Measurements from ENCODE around the gene CABLES2. TPM values are rescaled to one million over a fixed set of nuclear protein-coding genes. Genes with fewer than 3 reads are reported as not detected.

Gene CABLES2
- total and polyA plus RNA-seq, 2 donors (not counting 3 experiments of a cell fraction or from before 2014, with no cell fraction given): 7.8 to 9.9 TPM

DNA sequence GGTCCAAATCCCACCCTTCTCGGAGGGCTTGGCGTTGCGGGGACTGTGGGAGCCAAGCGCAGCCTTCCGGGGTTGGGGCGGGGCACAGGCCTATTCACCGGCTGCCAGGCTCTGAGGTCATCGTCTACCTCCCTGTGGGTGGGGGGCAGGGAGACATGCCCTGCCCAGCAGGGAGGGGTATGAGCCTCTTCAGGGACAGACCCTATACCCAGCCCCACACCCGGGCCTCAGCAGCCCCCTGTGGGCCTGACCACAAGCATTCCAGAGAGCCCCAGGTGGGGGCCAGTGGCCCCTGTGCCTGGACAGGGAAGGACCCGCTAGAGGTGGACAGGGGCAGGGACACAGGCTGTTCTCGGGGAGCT, 51.6 kb downstream of the CABLES2 start:
- Histone ChIP-seq H3K9me1 (replicated peaks; ENCODE audit: control insufficient read depth, extremely low read depth, insufficient read depth, low read length) (no peaks in the 10 kb centered on the region), H3K4me2 (ENCODE audit: insufficient read depth, low read length) (no peak overlapping the region), H3K27ac (ENCODE audit: insufficient read depth, low read depth, low read length) (peak overlapping the region; percentile 89), H3K4me1 (ENCODE audit: control insufficient read depth, extremely low read depth, insufficient read depth, low read length) (peaks cover 45% of the 10 kb centered on the region), H3K36me3 (ENCODE audit: control insufficient read depth in 2 of 2, extremely low read depth in 1 of 2, insufficient read depth in 2 of 2, low read length in 2 of 2) (peaks cover 2 to 10% of the 10 kb centered on the region in 2 experiments), H3K27me3 (ENCODE audit: control insufficient read depth in 2 of 2, insufficient read depth in 2 of 2, low read length in 2 of 2) (no peaks in the 10 kb centered on the region), H2AFZ (ENCODE audit: low read depth, low read length) (no peak overlapping the region), H3K9me3 (replicated peaks; ENCODE audit: control insufficient read depth, insufficient read depth, low read length) (no peaks in the 10 kb centered on the region), H3K4me3 (replicated peaks in 1 of 3; ENCODE audit: insufficient read depth in 1 of 3, low read depth in 1 of 3, low read length in 3 of 3) (no peak overlapping the region), H3K79me2 (ENCODE audit: control insufficient read depth, insufficient read depth, low read length) (peaks cover 59% of the 10 kb centered on the region), H4K20me1 (replicated peaks; ENCODE audit: control insufficient read depth, extremely low read depth, insufficient read depth, low read length) (no peaks in the 10 kb centered on the region), H3K9ac (replicated peaks; ENCODE audit: extremely low read depth, insufficient read depth, low read length) (peak overlapping the region; percentile 19)
- no peak for FAIRE-seq
- intact Hi-C loops (cut with micrococcal nuclease) (loop anchor here (5.0 kb wide), 1 partner anchor 33 kb away; no protein-coding TSS in a partner anchor), dilution Hi-C loops (cut with MboI; ENCODE audit: extremely low pct_ligation_motif_present, low sequenced_read_pairs) (no loop called here)
- ChIA-PET CTCF (interaction anchor here (0.9 to 5.0 kb wide), 4 partner anchors 9 to 27 kb away, joined by 3 to 50 read pairs (median 16); partner anchors contain the start of gene LAMA5), POLR2A (no interaction called here)
- TF ChIP-seq MYC (IDR thresholded peaks at IDR 0.05; ENCODE audit: low read depth, low read length): no peak
- TF ChIP-seq JUN (IDR thresholded peaks at IDR 0.05; ENCODE audit: borderline replicate concordance, insufficient read depth, insufficient read length, low read depth): no peak
- no peak for TF ChIP-seq MAX (IDR thresholded peaks at IDR 0.05; ENCODE audit: insufficient read depth, insufficient read length)
- TF ChIP-seq FOS (IDR thresholded peaks at IDR 0.05; ENCODE audit: borderline replicate concordance, insufficient read depth, low read length): no peak
- TF ChIP-seq CTCF (IDR thresholded peaks at IDR 0.05; ENCODE audit: extremely low read depth in 1 of 2, insufficient read depth in 1 of 2, low read depth in 1 of 2, low read length in 2 of 2): no peak
- no peak for TF ChIP-seq POLR2AphosphoS5 (IDR thresholded peaks at IDR 0.05; ENCODE audit: insufficient read depth, low read depth, low read length)
- no peak for TF ChIP-seq EZH2 (IDR thresholded peaks at IDR 0.05; ENCODE audit: borderline replicate concordance, low read depth, low read length, severe bottlenecking)
- TF ChIP-seq GATA2 (IDR thresholded peaks at IDR 0.05; ENCODE audit: insufficient read depth, insufficient read length, low read depth, low read length): no peak
- no peak for TF ChIP-seq POLR2A (IDR thresholded peaks at IDR 0.05; ENCODE audit: low read depth, low read length)
- BruUV-seq (replicated peaks): no TSS peak
- DNase-seq (ENCODE audit: low read depth, low spot score): peak; percentile 11
